CD4-positive, alpha-beta T cell treated with Interleukin-15 for 1 hour (primary cell): ENCODE results near the gene PLGRKT.
A peak's percentile ranks its signal among the peaks of the same experiment; 100 is the strongest.
"Not testable (repeated sequence)": the region's sequence is repeated elsewhere in the genome, so short reads cannot be mapped to it uniquely, and the experiment has no call there.

Experiments
- DNase-seq: peaks from one replicate; pipeline ENCODE4 v3.0.0-alpha.2; 2020

PLGRKT gene

GRCh38 chr9:5375091-5375490 is 62.6 kb downstream of the PLGRKT start:
- no peak for DNase-seq

- no peak for DNase-seq
Measured at GRCh38 chr9:5364294-5365024, 73.3 kb downstream of the PLGRKT start.

GRCh38 chr9:5361326-5362010 is 76.3 kb downstream of the PLGRKT start:
- no peak for DNase-seq

- no peak for DNase-seq
Measured at GRCh38 chr9:5360341-5360740, 77.4 kb downstream of the PLGRKT start.

- DNase-seq, result no peak
Measured at GRCh38 chr9:5357431-5358105, 80.2 kb downstream of the PLGRKT start.

- DNase-seq, result no peak
Measured at GRCh38 chr9:5355817-5356216, 81.9 kb downstream of the PLGRKT start.

GRCh38 chr9:5355226-5355625 is 82.5 kb downstream of the PLGRKT start:
- no peak for DNase-seq

GRCh38 chr9:5354184-5354583 is 83.5 kb downstream of the PLGRKT start:
- DNase-seq, result no peak

GRCh38 chr9:5352637-5353248 is 85.0 kb downstream of the PLGRKT start:
- DNase-seq, result no peak

- not testable (repeated sequence) for DNase-seq
Measured at GRCh38 chr9:5338992-5339981, 98.4 kb downstream of the PLGRKT start, which contains the start of gene RLN1. Gene RLN1, minus strand, starts transcription at chr9:5339876. Its CDS starts 130 bp downstream, at chr9:5339746.

GRCh38 chr9:5336688-5337087 is 101.0 kb downstream of the PLGRKT start:
- peak; percentile 43 for DNase-seq

GRCh38 chr9:5331276-5331675 is 106.4 kb downstream of the PLGRKT start:
- DNase-seq, result not testable (repeated sequence)

- DNase-seq, result peak; percentile 66
Measured at GRCh38 chr9:5326893-5327548, 110.7 kb downstream of the PLGRKT start.

GRCh38 chr9:5326187-5326586 is 111.5 kb downstream of the PLGRKT start:
- DNase-seq, result no peak

- DNase-seq, result not testable (repeated sequence)
Measured at GRCh38 chr9:5321601-5322000, 116.1 kb downstream of the PLGRKT start.

GRCh38 chr9:5321058-5321457 is 116.7 kb downstream of the PLGRKT start:
- no peak for DNase-seq

GRCh38 chr9:5316406-5316805 is 121.3 kb downstream of the PLGRKT start:
- not testable (repeated sequence) for DNase-seq

GRCh38 chr9:5315187-5315923 is 122.4 kb downstream of the PLGRKT start:
- no peak for DNase-seq

- DNase-seq, result no peak
Measured at GRCh38 chr9:5310851-5311250, 126.9 kb downstream of the PLGRKT start.
